ENCODE data around the gene APOE.
A peak's percentile ranks its signal among the peaks of the same experiment; 100 is the strongest.
"Not testable (repeated sequence)": the region's sequence is repeated elsewhere in the genome, so short reads cannot be mapped to it uniquely, and the experiment has no call there.

APOE gene

DNA sequence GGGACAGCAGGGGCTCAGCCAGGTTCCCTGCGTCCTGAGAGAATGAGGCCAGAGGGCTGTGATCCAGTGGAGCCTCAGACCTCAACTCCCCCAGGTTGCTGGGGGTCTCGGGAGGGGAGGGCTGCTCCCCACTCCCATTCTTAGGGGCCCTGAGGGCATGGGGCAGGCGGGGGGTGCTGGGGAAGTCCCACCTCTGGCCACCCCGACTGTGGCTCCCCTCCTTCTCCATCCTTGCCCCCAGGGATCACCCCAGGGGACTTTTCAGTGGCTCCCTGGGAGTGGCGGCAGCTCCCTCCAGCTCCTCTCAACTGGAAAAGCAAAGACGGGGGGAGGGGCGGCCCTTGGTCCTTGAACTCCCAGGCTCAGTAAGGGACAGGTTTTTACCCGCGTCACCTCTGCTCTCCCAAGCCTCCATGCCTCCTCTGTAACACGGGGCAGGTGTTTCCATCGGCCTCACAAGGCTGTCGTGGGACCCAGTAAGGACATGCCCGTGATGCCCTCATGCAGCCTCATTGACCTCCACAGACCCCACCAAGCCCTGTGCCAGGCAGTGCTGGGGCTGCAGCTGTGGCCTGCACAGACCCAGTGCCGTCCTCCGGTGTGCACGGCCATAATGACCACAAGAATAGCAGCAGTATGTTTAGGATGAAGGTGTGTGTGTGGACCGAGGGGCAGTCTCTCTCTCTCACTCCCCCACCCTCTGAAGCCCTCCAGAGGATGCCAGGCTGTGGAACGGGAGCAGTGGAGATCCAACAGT is 26.1 kb upstream of the APOE start:
- Histone ChIP-seq H3K36me3 (replicated peaks in 1 of 2; ENCODE audit: control insufficient read depth in 2 of 2, insufficient read depth in 2 of 2, low read length in 2 of 2) (peaks cover 60 to 76% of the 10 kb centered on the region in 2 donors), H2BK120ac (ENCODE audit: low read depth, low read length) (no peak overlapping the region), H3K14ac (ENCODE audit: low read length) (no peak overlapping the region), H3K27ac (replicated peaks; ENCODE audit: low read length) (no peak overlapping the region), H2AK5ac (ENCODE audit: low read depth, low read length) (no peak overlapping the region), H4K91ac (ENCODE audit: low read depth, low read length, poor library complexity) (no peak overlapping the region), H4K8ac (ENCODE audit: low read depth, low read length) (no peak overlapping the region), H2BK12ac (ENCODE audit: low read length) (no peak overlapping the region), H3K23ac (ENCODE audit: low read depth, low read length, poor library complexity) (peak overlapping the region; percentile 25), H2AFZ (ENCODE audit: low read length) (no peak overlapping the region), H3K4me2 (ENCODE audit: insufficient read depth, low read length, poor library complexity, severe bottlenecking) (no peak overlapping the region), H3K4me1 (ENCODE audit: control insufficient read depth in 2 of 2, insufficient read depth in 1 of 2, low read depth in 1 of 2, low read length in 2 of 2) (no peaks in the 10 kb centered on the region), H3K18ac (ENCODE audit: low read length) (no peak overlapping the region), H2BK15ac (ENCODE audit: low read length) (no peak overlapping the region), H3K79me1 (ENCODE audit: low read depth, low read length) (peaks cover 7% of the 10 kb centered on the region), H2BK5ac (ENCODE audit: low read length) (peak overlapping the region; percentile 26), H3K4ac (ENCODE audit: low read length) (no peak overlapping the region), H3K9me3 (replicated peaks in 1 of 2; ENCODE audit: control insufficient read depth in 2 of 2, insufficient read depth in 1 of 2, low read depth in 1 of 2, low read length in 2 of 2) (no peaks in the 10 kb centered on the region), H3K27me3 (ENCODE audit: control insufficient read depth in 3 of 3, insufficient read depth in 3 of 3, low read depth in 1 of 3, low read length in 3 of 3) (no peaks in the 10 kb centered on the region), H3K4me3 (ENCODE audit: low read length in 2 of 2) (no peak overlapping the region), H3K9ac (ENCODE audit: low read depth, low read length, poor library complexity) (no peak overlapping the region)
- DNase-seq (ENCODE audit: low spot score), result no peak
- WGBS, 2 donors (ENCODE audit: extremely low coverage in 2 of 2, insufficient read length in 2 of 2, insufficient replicate concordance in 1 of 2), result no CpG with 5 or more reads among the region's 18 CpGs

- Histone ChIP-seq H2BK12ac (ENCODE audit: low read length) (no peak overlapping the region), H2AK5ac (ENCODE audit: low read depth, low read length) (no peak overlapping the region), H3K14ac (ENCODE audit: low read length) (no peak overlapping the region), H3K4me3 (ENCODE audit: low read length in 2 of 2) (no peak overlapping the region), H3K4me1 (ENCODE audit: control insufficient read depth in 2 of 2, insufficient read depth in 1 of 2, low read depth in 1 of 2, low read length in 2 of 2) (no peaks in the 10 kb centered on the region), H3K27me3 (ENCODE audit: control insufficient read depth in 3 of 3, insufficient read depth in 3 of 3, low read depth in 1 of 3, low read length in 3 of 3) (no peaks in the 10 kb centered on the region), H3K79me1 (ENCODE audit: low read depth, low read length) (peaks cover 5% of the 10 kb centered on the region), H2BK120ac (ENCODE audit: low read depth, low read length) (no peak overlapping the region), H2BK15ac (ENCODE audit: low read length) (no peak overlapping the region), H3K23ac (ENCODE audit: low read depth, low read length, poor library complexity) (peak overlapping the region; percentile 0), H2AFZ (ENCODE audit: low read length) (no peak overlapping the region), H4K91ac (ENCODE audit: low read depth, low read length, poor library complexity) (no peak overlapping the region), H3K27ac (replicated peaks; ENCODE audit: low read length) (no peak overlapping the region), H3K4ac (ENCODE audit: low read length) (no peak overlapping the region), H2BK5ac (ENCODE audit: low read length) (no peak overlapping the region), H3K9ac (ENCODE audit: low read depth, low read length, poor library complexity) (no peak overlapping the region), H3K4me2 (ENCODE audit: insufficient read depth, low read length, poor library complexity, severe bottlenecking) (no peak overlapping the region), H4K8ac (ENCODE audit: low read depth, low read length) (no peak overlapping the region), H3K9me3 (replicated peaks in 1 of 2; ENCODE audit: control insufficient read depth in 2 of 2, insufficient read depth in 1 of 2, low read depth in 1 of 2, low read length in 2 of 2) (no peaks in the 10 kb centered on the region), H3K18ac (ENCODE audit: low read length) (peak overlapping the region; percentile 14), H3K36me3 (replicated peaks in 1 of 2; ENCODE audit: control insufficient read depth in 2 of 2, insufficient read depth in 2 of 2, low read length in 2 of 2) (peaks cover 51 to 72% of the 10 kb centered on the region in 2 donors)
- no CpG with 5 or more reads among the region's 15 CpGs for WGBS, 2 donors (ENCODE audit: extremely low coverage in 2 of 2, insufficient read length in 2 of 2, insufficient replicate concordance in 1 of 2)
- DNase-seq (ENCODE audit: low spot score), result no peak
Measured at GRCh38 chr19:44882063-44882462, 23.5 kb upstream of the APOE start.

DNA sequence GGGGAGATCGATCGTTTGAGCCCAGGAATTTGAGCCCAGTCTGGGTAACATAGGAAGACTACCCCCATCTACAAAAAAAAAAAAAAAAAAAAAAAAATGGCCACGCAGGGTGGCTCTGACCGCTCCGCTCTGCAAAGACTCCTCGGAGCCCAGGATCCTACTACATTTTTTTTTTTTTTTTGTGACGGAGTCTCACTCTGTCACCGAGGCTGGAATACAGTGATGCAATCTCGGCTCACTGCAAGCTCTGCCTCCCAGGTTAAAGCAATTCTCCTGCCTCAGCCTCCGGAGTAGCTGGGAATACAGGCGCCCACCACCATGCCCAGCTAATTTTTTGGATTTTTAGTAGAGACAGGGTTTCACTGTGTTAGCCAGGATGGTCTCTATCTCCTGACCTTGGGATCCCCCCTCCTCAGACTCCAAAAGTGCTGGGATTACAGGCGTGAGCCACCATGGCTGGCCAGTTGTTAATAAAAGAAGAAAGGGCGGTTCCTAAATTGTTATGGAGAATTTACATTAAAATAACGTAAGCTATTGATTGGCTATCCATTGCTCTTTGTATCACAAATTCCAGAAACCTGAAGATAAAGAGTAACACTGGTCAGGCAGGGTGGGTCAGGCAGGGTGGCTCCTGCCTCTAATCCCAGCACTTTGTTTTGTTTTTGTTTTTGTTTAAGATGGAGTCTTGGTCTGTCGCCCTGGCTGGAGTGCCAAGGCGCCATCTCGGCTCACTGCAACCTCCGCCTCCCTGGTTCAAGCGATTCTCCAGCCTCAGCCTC is 22.8 kb upstream of the APOE start:
- not testable (repeated sequence) for H3K9me3 ChIP-seq (replicated peaks in 1 of 2; ENCODE audit: control insufficient read depth in 2 of 2, insufficient read depth in 1 of 2, low read depth in 1 of 2, low read length in 2 of 2); H3K14ac ChIP-seq (ENCODE audit: low read length); H3K4me1 ChIP-seq (ENCODE audit: control insufficient read depth in 2 of 2, insufficient read depth in 1 of 2, low read depth in 1 of 2, low read length in 2 of 2); H3K18ac ChIP-seq (ENCODE audit: low read length); H2BK120ac ChIP-seq (ENCODE audit: low read depth, low read length); H3K4me2 ChIP-seq (ENCODE audit: insufficient read depth, low read length, poor library complexity, severe bottlenecking); H2BK15ac ChIP-seq (ENCODE audit: low read length); H4K91ac ChIP-seq (ENCODE audit: low read depth, low read length, poor library complexity); H2BK5ac ChIP-seq (ENCODE audit: low read length); H2AFZ ChIP-seq (ENCODE audit: low read length); H3K79me1 ChIP-seq (ENCODE audit: low read depth, low read length); H4K8ac ChIP-seq (ENCODE audit: low read depth, low read length); H2BK12ac ChIP-seq (ENCODE audit: low read length); H3K4me3 ChIP-seq (ENCODE audit: low read length in 2 of 2); DNase-seq (ENCODE audit: low spot score); H3K9ac ChIP-seq (ENCODE audit: low read depth, low read length, poor library complexity); H2AK5ac ChIP-seq (ENCODE audit: low read depth, low read length); H3K27me3 ChIP-seq (ENCODE audit: control insufficient read depth in 3 of 3, insufficient read depth in 3 of 3, low read depth in 1 of 3, low read length in 3 of 3); H3K27ac ChIP-seq (replicated peaks; ENCODE audit: low read length); H3K23ac ChIP-seq (ENCODE audit: low read depth, low read length, poor library complexity); H3K4ac ChIP-seq (ENCODE audit: low read length)
- no CpG with 5 or more reads among the region's 19 CpGs for WGBS, 2 donors (ENCODE audit: extremely low coverage in 2 of 2, insufficient read length in 2 of 2, insufficient replicate concordance in 1 of 2)
- H3K36me3 ChIP-seq (replicated peaks in 1 of 2; ENCODE audit: control insufficient read depth in 2 of 2, insufficient read depth in 2 of 2, low read length in 2 of 2), result peaks cover 50 to 69% of the 10 kb centered on the region in 2 donors

DNA sequence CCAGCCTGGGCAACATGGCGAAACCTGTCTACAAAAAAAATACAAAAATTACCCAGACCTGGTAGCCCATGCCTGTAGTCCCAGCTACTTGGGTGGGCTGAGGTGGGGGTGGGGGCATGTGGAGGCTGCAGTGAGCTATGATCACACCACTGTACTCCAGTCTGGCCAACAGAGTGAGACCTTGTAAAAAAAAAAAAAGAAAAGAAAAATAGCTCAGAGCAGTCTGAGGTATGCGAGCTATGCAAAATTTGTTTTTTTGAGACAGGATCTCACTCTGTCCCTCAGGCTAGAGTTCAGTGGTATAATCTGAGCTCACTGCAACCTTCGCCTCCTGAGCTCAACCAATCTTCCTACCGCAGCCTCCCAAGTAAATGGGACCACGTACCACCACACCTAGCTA is 21.7 kb upstream of the APOE start:
- no peak overlapping the region for H2BK5ac ChIP-seq (ENCODE audit: low read length)
- no peaks in the 10 kb centered on the region for H3K4me1 ChIP-seq (ENCODE audit: control insufficient read depth in 2 of 2, insufficient read depth in 1 of 2, low read depth in 1 of 2, low read length in 2 of 2)
- no peak overlapping the region for H3K27ac ChIP-seq (replicated peaks; ENCODE audit: low read length)
- no peak overlapping the region for H2BK15ac ChIP-seq (ENCODE audit: low read length)
- no peak overlapping the region for H3K4me2 ChIP-seq (ENCODE audit: insufficient read depth, low read length, poor library complexity, severe bottlenecking)
- H2AFZ ChIP-seq (ENCODE audit: low read length), result no peak overlapping the region
- no peak overlapping the region for H3K23ac ChIP-seq (ENCODE audit: low read depth, low read length, poor library complexity)
- H3K4me3 ChIP-seq (ENCODE audit: low read length in 2 of 2), result no peak overlapping the region
- H3K9ac ChIP-seq (ENCODE audit: low read depth, low read length, poor library complexity), result no peak overlapping the region
- no peak overlapping the region for H3K18ac ChIP-seq (ENCODE audit: low read length)
- no peak overlapping the region for H4K91ac ChIP-seq (ENCODE audit: low read depth, low read length, poor library complexity)
- no peak overlapping the region for H2AK5ac ChIP-seq (ENCODE audit: low read depth, low read length)
- no peak overlapping the region for H3K4ac ChIP-seq (ENCODE audit: low read length)
- H4K8ac ChIP-seq (ENCODE audit: low read depth, low read length), result no peak overlapping the region
- no CpG with 5 or more reads among the region's 5 CpGs for WGBS, 2 donors (ENCODE audit: extremely low coverage in 2 of 2, insufficient read length in 2 of 2, insufficient replicate concordance in 1 of 2)
- peaks cover 5% of the 10 kb centered on the region for H3K79me1 ChIP-seq (ENCODE audit: low read depth, low read length)
- H3K9me3 ChIP-seq (replicated peaks in 1 of 2; ENCODE audit: control insufficient read depth in 2 of 2, insufficient read depth in 1 of 2, low read depth in 1 of 2, low read length in 2 of 2), result no peaks in the 10 kb centered on the region
- no peak overlapping the region for H2BK12ac ChIP-seq (ENCODE audit: low read length)
- no peak for DNase-seq (ENCODE audit: low spot score)
- peaks cover 48 to 68% of the 10 kb centered on the region in 2 donors for H3K36me3 ChIP-seq (replicated peaks in 1 of 2; ENCODE audit: control insufficient read depth in 2 of 2, insufficient read depth in 2 of 2, low read length in 2 of 2)
- H3K27me3 ChIP-seq (ENCODE audit: control insufficient read depth in 3 of 3, insufficient read depth in 3 of 3, low read depth in 1 of 3, low read length in 3 of 3), result no peaks in the 10 kb centered on the region
- H3K14ac ChIP-seq (ENCODE audit: low read length), result no peak overlapping the region
- H2BK120ac ChIP-seq (ENCODE audit: low read depth, low read length), result no peak overlapping the region

Measured in neuronal stem cell (in vitro differentiated cells).